ENCODE measurements around the gene TTN. TPM values are rescaled to one million over a fixed set of nuclear protein-coding genes. Genes with fewer than 3 reads are reported as not detected.

The TTN gene
- total and polyA plus RNA-seq, 2 of the 8 experiments (the other 6 are each of a cell fraction or from before 2014, with no cell fraction given), result 0.30 to 9.7 TPM

- no peak overlapping the region for H3K56ac ChIP-seq (replicated peaks; ENCODE audit: insufficient read length, low read depth, low read length)
- H3K79me2 ChIP-seq (ENCODE audit: control insufficient read depth in 1 of 2, insufficient read depth in 2 of 2, low read length in 2 of 2), result no peaks in the 10 kb centered on the region; a peak in 1 of 4 replicates
- FAIRE-seq (no peak), DNase-seq (ENCODE audit: low read depth in 1 of 2, low spot score in 2 of 2) (no peak)
- H3K4me3 ChIP-seq (ENCODE audit: extremely low read depth in 1 of 4, insufficient read depth in 2 of 4, low read depth in 3 of 4, low read length in 4 of 4), result no peak overlapping the region
- H3K9me3 ChIP-seq (ENCODE audit: insufficient read depth in 2 of 2, low read depth in 1 of 2, low read length in 1 of 2), result no peaks in the 10 kb centered on the region
- H3K27me3 ChIP-seq (replicated peaks in 1 of 4; ENCODE audit: control insufficient read depth in 3 of 4, extremely low read depth in 1 of 4, insufficient read depth in 3 of 4, low read length in 3 of 4), result no peaks in the 10 kb centered on the region
- no peak overlapping the region for H3K14ac ChIP-seq (ENCODE audit: insufficient read length)
- peaks cover 0 to 36% (median 8%) of the 10 kb centered on the region in 4 experiments; a peak in 6 of 8 replicates for H3K36me3 ChIP-seq (ENCODE audit: control insufficient read depth in 2 of 4, insufficient read depth in 4 of 4, low read length in 3 of 4)
- H2BK120ac ChIP-seq (replicated peaks; ENCODE audit: low read depth, low read length), result no peak overlapping the region
- no peaks in the 10 kb centered on the region for H3K23me2 ChIP-seq (ENCODE audit: low read depth, low read length)
- 90% methylated on average over 3 of the region's 3 CpGs; no CpG with 5 or more reads in 1 of the 2 experiments for WGBS, 2 experiments (ENCODE audit: extremely low coverage in 1 of 2, insufficient coverage in 1 of 2, insufficient read length in 1 of 2, insufficient replicate concordance in 2 of 2, low coverage in 1 of 2, low lambda C conversion rate in 2 of 2, missing lambda C conversion rate in 1 of 2)
- TF ChIP-seq RFX5 (IDR thresholded peaks at IDR 0.05; ENCODE audit: borderline replicate concordance, low read depth, low read length) (no peak), CTCF (IDR thresholded peaks at IDR 0.05; ENCODE audit: control extremely low read depth in 1 of 3, insufficient read depth in 1 of 3, low read depth in 1 of 3, low read length in 3 of 3) (no peak), BRCA1 (IDR thresholded peaks at IDR 0.05; ENCODE audit: low read depth, low read length) (no peak), HDAC6 (IDR thresholded peaks at IDR 0.05; ENCODE audit: low read depth, low read length) (no peak), SIX5 (IDR thresholded peaks at IDR 0.05; ENCODE audit: low read depth, low read length) (no peak), NANOG (IDR thresholded peaks at IDR 0.05; ENCODE audit: insufficient read depth, low read depth, low read length, poor library complexity, severe bottlenecking) (no peak), KDM5A (IDR thresholded peaks at IDR 0.05; ENCODE audit: low read length) (no peak), BACH1 (IDR thresholded peaks at IDR 0.05; ENCODE audit: low read length) (no peak), MAX (IDR thresholded peaks at IDR 0.05) (no peak), SRF (IDR thresholded peaks at IDR 0.05; ENCODE audit: low read depth, low read length) (no peak)
- H2BK5ac ChIP-seq (ENCODE audit: low read depth, low read length), result no peak overlapping the region
- no peak overlapping the region for H2BK12ac ChIP-seq (ENCODE audit: low read depth, low read length)
- H3K27ac ChIP-seq (ENCODE audit: low read depth, low read length), result no peak overlapping the region
- no peak overlapping the region for H3K9ac ChIP-seq (replicated peaks in 1 of 4; ENCODE audit: extremely low read depth in 1 of 4, low read depth in 3 of 4, low read length in 3 of 4)
- ChIA-PET CTCF (ENCODE audit: partially characterized antibody) (no interaction called here), POLR2A (ENCODE audit: partially characterized antibody) (interaction anchor here (0.6 kb wide), 1 partner anchor 10 kb away, joined by 3 read pairs; no protein-coding TSS in a partner anchor)
- no peak overlapping the region for H3K18ac ChIP-seq (ENCODE audit: extremely low read depth, low read length)
- H4K20me1 ChIP-seq (replicated peaks in 1 of 2; ENCODE audit: control insufficient read depth in 1 of 2, insufficient read depth in 2 of 2, low read length in 2 of 2), result no peaks in the 10 kb centered on the region
- no peak overlapping the region for H3K4ac ChIP-seq (replicated peaks; ENCODE audit: insufficient read length, low read depth, low read length)
- H4K8ac ChIP-seq (ENCODE audit: extremely low read depth, insufficient read depth, low read length), result no peak overlapping the region
- H4K91ac ChIP-seq (replicated peaks; ENCODE audit: insufficient read length, low read length), result no peak overlapping the region
- H2BK20ac ChIP-seq (ENCODE audit: low read length), result no peak overlapping the region
- no peaks in the 10 kb centered on the region for H3K4me1 ChIP-seq (replicated peaks in 1 of 4; ENCODE audit: control insufficient read depth in 3 of 4, insufficient read depth in 4 of 4, low read length in 3 of 4)
- H3K4me2 ChIP-seq (ENCODE audit: insufficient read depth in 1 of 2, low read depth in 2 of 2, low read length in 2 of 2), result no peak overlapping the region
- H3K79me1 ChIP-seq (ENCODE audit: low read depth, low read length), result no peaks in the 10 kb centered on the region
- H2AK5ac ChIP-seq (ENCODE audit: low read depth, low read length), result no peak overlapping the region
- H2AFZ ChIP-seq (ENCODE audit: low read length), result no peak overlapping the region
- no peak overlapping the region for H4K5ac ChIP-seq (ENCODE audit: insufficient read length, low read depth, low read length)
- H2BK15ac ChIP-seq (ENCODE audit: low read length), result no peak overlapping the region
- no peak overlapping the region for H3K23ac ChIP-seq (ENCODE audit: insufficient read length)
Measured at GRCh38 chr2:178579006-178579405, 228.2 kb downstream of the TTN start.

Data from H1 (cell line).